IMR-90 (cell line): ENCODE measurements around the gene SPRR4. TPM values are rescaled to one million over a fixed set of nuclear protein-coding genes. Genes with fewer than 3 reads are reported as not detected.

Experiments
- ATAC-seq: fragments of 200-7000 bp; cut with Tn5 transposase; 2 replicates; pipeline ENCODE4 v1.9.1; 2020; ENCODE audit warnings: low read depth, mild to moderate bottlenecking, moderate library complexity
- BruUV-seq: library from RNA; stranded (reverse); fragments of 400-500 nt; replicated peaks from 2 replicates; lab custom pipeline; 2021; lab: Mats Ljungman, UMichigan
- CTCF ChIA-PET: fragments of 300-600 bp; formaldehyde crosslinking; extraction: SDS; loops from one replicate; lab custom pipeline; 2021; ENCODE audit warnings: antibody characterized with exemption; lab: Yijun Ruan, JAX
- POLR2A ChIA-PET: fragments of 300-600 bp; sonication (Branson Sonifier 250); formaldehyde crosslinking; loops from one replicate; lab custom pipeline; 2022; ENCODE audit warnings: antibody characterized with exemption; ENCODE audit not compliant: unreplicated experiment; lab: Charles Lee
- DNase-seq: peaks from one replicate; pipeline ENCODE4 v3.0.0; 2013
- H2AFZ ChIP-seq: replicated peaks from 2 replicates; pipeline ENCODE3; 2013; ENCODE audit warnings: low read length, mild to moderate bottlenecking; ENCODE audit not compliant: poor library complexity
- H2AK5ac ChIP-seq: 2 replicates; pipeline ENCODE4 v1.6.1; 2013; ENCODE audit warnings: low read depth, low read length, inconsistent platforms
- H2AK9ac ChIP-seq: replicated peaks from 2 replicates; pipeline ENCODE3; 2013; ENCODE audit warnings: mild to moderate bottlenecking, low read depth, low read length, moderate library complexity; ENCODE audit not compliant: poor library complexity
- H2BK120ac ChIP-seq: 2 replicates; pipeline ENCODE4 v1.6.1; 2013; ENCODE audit warnings: low read depth, low read length, inconsistent platforms
- H2BK15ac ChIP-seq: 3 replicates; pipeline ENCODE4 v1.6.1; 2013; ENCODE audit warnings: low read depth, low read length, inconsistent platforms
- H2BK20ac ChIP-seq: 2 replicates; pipeline ENCODE4 v1.6.1; 2013; ENCODE audit warnings: low read depth, mild to moderate bottlenecking, inconsistent platforms, low read length, moderate library complexity
- H2BK5ac ChIP-seq: 2 replicates; pipeline ENCODE4 v1.6.1; 2013; ENCODE audit warnings: mild to moderate bottlenecking, low read depth, low read length, inconsistent platforms; ENCODE audit not compliant: poor library complexity, severe bottlenecking
- H3K14ac ChIP-seq: replicated peaks from 2 replicates; pipeline ENCODE4 v1.6.1; 2013; ENCODE audit warnings: low read depth, low read length, inconsistent platforms
- H3K18ac ChIP-seq: 2 replicates; pipeline ENCODE4 v1.6.1; 2013; ENCODE audit warnings: low read depth, low read length, control low read depth
- H3K23ac ChIP-seq: 2 replicates; pipeline ENCODE4 v1.6.1; 2013; ENCODE audit warnings: low read depth, low read length, inconsistent platforms
- H3K27ac ChIP-seq: 2 replicates; pipeline ENCODE4 v1.5.1; 2013; ENCODE audit warnings: mild to moderate bottlenecking, control low read depth, low read length; ENCODE audit not compliant: insufficient read depth
- H3K27me3 ChIP-seq: 2 replicates; pipeline ENCODE4 v1.6.1; 2013; ENCODE audit warnings: low read length; ENCODE audit not compliant: control insufficient read depth, insufficient read depth
- H3K36me3 ChIP-seq: 2 replicates; pipeline ENCODE4 v1.6.1; 2013; ENCODE audit warnings: low read length, mixed read lengths; ENCODE audit not compliant: control insufficient read depth, insufficient read depth
- H3K4ac ChIP-seq: 2 replicates; pipeline ENCODE4 v1.6.1; 2013; ENCODE audit warnings: low read depth, low read length, inconsistent platforms
- H3K4me1 ChIP-seq: 2 replicates; pipeline ENCODE4 v1.6.1; 2013; ENCODE audit warnings: low read length, mixed read lengths; ENCODE audit not compliant: control insufficient read depth, insufficient read depth
- H3K4me2 ChIP-seq: 2 replicates; pipeline ENCODE4 v1.6.1; 2013; ENCODE audit warnings: low read depth, mild to moderate bottlenecking, control low read depth, low read length, moderate library complexity
- H3K4me3 ChIP-seq: 2 replicates; pipeline ENCODE4 v1.5.1; 2013; ENCODE audit warnings: low read depth, mild to moderate bottlenecking, control low read depth, low read length, moderate library complexity; ENCODE audit not compliant: insufficient read depth
- H3K56ac ChIP-seq: 2 replicates; pipeline ENCODE4 v1.6.1; 2013; ENCODE audit warnings: low read length, inconsistent platforms; ENCODE audit not compliant: insufficient read depth; ENCODE audit errors: extremely low read depth
- H3K79me1 ChIP-seq, 2 experiments: 2 replicates each; pipeline ENCODE4 v1.6.1; 2013; ENCODE audit warnings: low read length in 2 of 2, inconsistent platforms in 1 of 2, low read depth in 1 of 2
- H3K9ac ChIP-seq: 2 replicates; pipeline ENCODE4 v1.6.1; 2013; ENCODE audit warnings: low read depth, low read length, control low read depth
- H3K9me1 ChIP-seq: 2 replicates; pipeline ENCODE4 v1.6.1; 2013; ENCODE audit warnings: low read length, inconsistent platforms; ENCODE audit not compliant: insufficient read depth
- H3K9me3 ChIP-seq: 2 replicates; pipeline ENCODE4 v1.6.1; 2013; ENCODE audit warnings: low read length; ENCODE audit not compliant: control insufficient read depth, insufficient read depth
- H4K20me1 ChIP-seq: 2 replicates; pipeline ENCODE4 v1.6.1; 2013; ENCODE audit warnings: low read length, inconsistent platforms; ENCODE audit not compliant: insufficient read depth
- H4K5ac ChIP-seq: 2 replicates; pipeline ENCODE4 v1.6.1; 2013; ENCODE audit warnings: mild to moderate bottlenecking, low read depth, low read length, control low read depth
- H4K8ac ChIP-seq, 2 experiments: 2 replicates each; pipeline ENCODE4 v1.6.1; 2013; ENCODE audit warnings: low read depth in 2 of 2, low read length in 2 of 2, control low read depth in 1 of 2, inconsistent platforms in 1 of 2
- H4K91ac ChIP-seq: 2 replicates; pipeline ENCODE4 v1.6.1; 2013; ENCODE audit warnings: low read depth, low read length, inconsistent platforms; ENCODE audit not compliant: insufficient read depth
- CEBPB ChIP-seq: IDR thresholded peaks from 2 replicates; pipeline ENCODE4 v1.6.1; 2012; ENCODE audit warnings: low read depth, low read length, improper control_type of control experiment
- CHD1 ChIP-seq: IDR thresholded peaks from 2 replicates; pipeline ENCODE4 v1.6.1; 2012; ENCODE audit warnings: low read depth, low read length, improper control_type of control experiment
- ELK1 ChIP-seq: fragments of 150-350 bp; IDR thresholded peaks from 2 replicates; pipeline ENCODE4 v1.6.1; 2016; ENCODE audit warnings: low read depth, mild to moderate bottlenecking, low read length, moderate library complexity, borderline replicate concordance
- MAFK ChIP-seq: IDR thresholded peaks from 2 replicates; pipeline ENCODE4 v1.6.1; 2012; ENCODE audit warnings: low read depth, low read length, improper control_type of control experiment
- MAZ ChIP-seq: IDR thresholded peaks from 2 replicates; pipeline ENCODE4 v1.6.1; 2012; ENCODE audit warnings: low read depth, mild to moderate bottlenecking, low read length, improper control_type of control experiment, moderate library complexity, borderline replicate concordance
- NFE2L2 ChIP-seq: fragments of 150-350 bp; IDR thresholded peaks from 2 replicates; pipeline ENCODE4 v1.6.1; 2016; ENCODE audit warnings: low read depth, mild to moderate bottlenecking, low read length
- POLR2A ChIP-seq: IDR thresholded peaks from 2 replicates; pipeline ENCODE4 v1.6.1; 2012; ENCODE audit warnings: mild to moderate bottlenecking, low read depth, low read length
- RAD21 ChIP-seq: IDR thresholded peaks from 2 replicates; pipeline ENCODE4 v1.6.1; 2012; ENCODE audit warnings: low read length, improper control_type of control experiment
- RCOR1 ChIP-seq: IDR thresholded peaks from 2 replicates; pipeline ENCODE4 v1.6.1; 2012; ENCODE audit warnings: mild to moderate bottlenecking, low read length, improper control_type of control experiment; ENCODE audit not compliant: insufficient replicate concordance
- RFX5 ChIP-seq: IDR thresholded peaks from 2 replicates; pipeline ENCODE4 v1.8.0; 2012; ENCODE audit warnings: low read depth, mild to moderate bottlenecking, low read length, moderate library complexity
- WGBS, 2 experiments: methylation state at CpG; one replicate each; pipeline versions ENCODE4 v1.1.5 to v1.1.7; 2013; ENCODE audit warnings: missing lambda C conversion rate in 2 of 2; ENCODE audit not compliant: insufficient read length in 1 of 2; ENCODE audit errors: extremely low coverage in 2 of 2; 5-methylcytosine and 5-hydroxymethylcytosine counted together
- dilution Hi-C: fragments of 300-500 bp; cut with HindIII; formaldehyde crosslinking; loops from one replicate; pipeline ENCODE4 v1.14.3; 2018; ENCODE audit warnings: low sequenced_read_pairs; ENCODE audit not compliant: unreplicated experiment
- in situ Hi-C: fragments of 300-500 bp; cut with MboI; formaldehyde crosslinking; loops from 3 replicates; pipeline ENCODE4 v1.14.3; 2019; ENCODE audit warnings: low sequenced_read_pairs, inconsistent platforms, mixed read lengths
- intact Hi-C: fragments of 100-400 bp; cut with micrococcal nuclease; formaldehyde crosslinking; loops from 2 replicates; pipeline ENCODE4 v1.10.0; 2022
- polyA plus RNA-seq, 3 experiments: library from polyadenylated mRNA; depleted of rRNA; stranded (reverse); fragments of >200 nt; gene quantifications; 2 replicates each; pipeline ENCODE4 v1.2.3, GENCODE V29; 2012; ENCODE audit warnings: low replicate concordance in 1 of 3
- total RNA-seq: library from RNA; depleted of rRNA; stranded (reverse); fragments of >200 nt; gene quantifications from 2 replicates; pipeline ENCODE4 v1.2.3, GENCODE V29; 2012

The SPRR4 gene
- total and polyA plus RNA-seq, 2 of the 4 experiments (the other 2 are of a cell fraction): not detected

GRCh38 chr1:152964536-152964935, 5.9 kb upstream of the SPRR4 start:
- H3K4me2 ChIP-seq: no peak overlapping the region
- no peaks in the 10 kb centered on the region for H3K9me1 ChIP-seq
- no peak overlapping the region for H2BK120ac ChIP-seq
- no peak overlapping the region for H3K23ac ChIP-seq
- in situ Hi-C loops: no loop called here
- no peak overlapping the region for H2BK20ac ChIP-seq
- H3K56ac ChIP-seq: no peak overlapping the region
- H4K5ac ChIP-seq: no peak overlapping the region
- ATAC-seq (no peak), DNase-seq (no peak)
- H2BK5ac ChIP-seq: no peak overlapping the region
- H4K20me1 ChIP-seq: no peaks in the 10 kb centered on the region
- H3K79me1 ChIP-seq: no peaks in the 10 kb centered on the region
- TF ChIP-seq MAFK (no peak), RFX5 (no peak), CEBPB (no peak), ELK1 (no peak), MAZ (no peak), RCOR1 (no peak), RAD21 (no peak), CHD1 (no peak), POLR2A (no peak), NFE2L2 (no peak)
- no peak overlapping the region for H3K27ac ChIP-seq
- H3K18ac ChIP-seq: no peak overlapping the region
- ChIA-PET CTCF (no interaction called here), POLR2A (no interaction called here)
- no peak overlapping the region for H4K8ac ChIP-seq
- H2AFZ ChIP-seq: no peak overlapping the region
- no peaks in the 10 kb centered on the region for H3K36me3 ChIP-seq
- no peak overlapping the region for H2AK5ac ChIP-seq
- no peak overlapping the region for H2BK15ac ChIP-seq
- WGBS, 2 experiments: 20% methylated on average over 1 of the region's 1 CpG; no CpG with 5 or more reads in 1 of the 2 experiments
- no TSS peak for BruUV-seq
- H3K9me3 ChIP-seq: no peaks in the 10 kb centered on the region; the same call in 1 of the 2 replicates
- no peak overlapping the region for H2AK9ac ChIP-seq
- H4K91ac ChIP-seq: no peak overlapping the region
- H3K4me1 ChIP-seq: no peaks in the 10 kb centered on the region
- H3K27me3 ChIP-seq: no peaks in the 10 kb centered on the region
- dilution Hi-C loops: no loop called here
- H3K4ac ChIP-seq: no peak overlapping the region
- H3K4me3 ChIP-seq: no peak overlapping the region
- no peak overlapping the region for H3K14ac ChIP-seq
- intact Hi-C loops: no loop called here
- H3K9ac ChIP-seq: no peak overlapping the region
